ENCODE data around the gene CBARP.
"Not testable (repeated sequence)": the region's sequence is repeated elsewhere in the genome, so short reads cannot be mapped to it uniquely, and the experiment has no call there.

CBARP gene

GRCh38 chr19:1224047-1224825 is 13.6 kb downstream of the CBARP start:
- no peak for DNase-seq

DNA sequence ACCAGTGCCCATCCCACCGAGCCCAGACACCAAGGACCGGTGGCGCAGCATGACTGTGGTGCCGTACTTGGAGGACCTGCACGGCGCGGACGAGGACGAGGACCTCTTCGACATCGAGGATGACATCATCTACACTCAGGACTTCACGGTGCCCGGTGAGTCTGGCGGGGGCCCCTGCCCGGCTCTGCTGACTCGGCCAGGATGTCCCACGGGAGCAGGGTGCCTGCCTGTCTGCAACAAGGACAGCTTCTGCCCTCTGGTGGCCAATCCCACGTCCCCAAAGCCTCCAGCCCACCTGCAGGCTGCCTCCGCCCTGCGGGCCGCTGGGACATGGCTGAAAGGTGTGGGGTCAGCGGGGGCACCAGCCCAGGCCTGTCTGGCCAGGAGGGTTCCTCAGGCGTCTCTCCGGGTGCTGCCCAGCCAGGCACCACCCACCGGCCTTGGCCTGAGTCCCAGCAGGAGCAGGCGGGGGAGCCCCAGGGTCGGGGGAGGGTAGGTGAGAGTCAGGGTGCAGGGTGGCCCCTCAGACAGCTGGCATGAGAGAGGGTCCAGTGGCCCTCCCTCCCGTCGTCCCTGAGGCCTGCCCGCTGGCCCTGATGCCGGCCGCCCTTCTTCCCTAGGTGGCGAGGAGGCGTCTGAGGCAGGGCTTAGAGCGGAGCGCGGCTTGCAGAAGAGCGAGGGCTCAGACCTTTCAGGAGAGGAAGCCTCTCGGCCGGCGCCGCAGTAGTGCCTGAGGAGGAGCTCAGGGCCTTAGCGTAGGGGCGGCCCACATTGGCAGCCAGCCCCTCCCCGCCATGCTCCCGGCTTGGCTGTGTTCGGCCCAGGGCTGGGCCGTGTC is 14.6 kb downstream of the CBARP start:
- no peak for DNase-seq

DNA sequence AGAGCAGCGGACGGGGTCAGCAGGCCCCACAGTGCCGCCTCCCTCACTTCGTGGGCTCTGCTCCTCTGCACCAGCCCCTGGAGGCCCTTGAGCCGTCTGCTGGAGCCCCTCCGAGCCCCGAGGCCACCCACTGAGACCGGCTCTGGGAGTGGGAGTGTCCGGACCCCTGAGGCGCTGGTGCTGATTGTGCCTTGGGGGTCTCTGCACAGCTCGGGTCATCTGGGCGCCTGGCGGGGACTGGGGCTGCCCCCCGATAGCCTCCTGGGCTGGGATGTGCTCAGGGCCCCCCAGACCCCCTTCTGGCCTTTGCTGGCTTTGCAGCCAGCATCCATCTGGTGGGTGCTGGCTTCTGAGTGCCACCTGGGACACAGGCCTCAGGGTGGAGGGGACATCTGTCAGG is 15.4 kb downstream of the CBARP start:
- no peak for DNase-seq

DNA sequence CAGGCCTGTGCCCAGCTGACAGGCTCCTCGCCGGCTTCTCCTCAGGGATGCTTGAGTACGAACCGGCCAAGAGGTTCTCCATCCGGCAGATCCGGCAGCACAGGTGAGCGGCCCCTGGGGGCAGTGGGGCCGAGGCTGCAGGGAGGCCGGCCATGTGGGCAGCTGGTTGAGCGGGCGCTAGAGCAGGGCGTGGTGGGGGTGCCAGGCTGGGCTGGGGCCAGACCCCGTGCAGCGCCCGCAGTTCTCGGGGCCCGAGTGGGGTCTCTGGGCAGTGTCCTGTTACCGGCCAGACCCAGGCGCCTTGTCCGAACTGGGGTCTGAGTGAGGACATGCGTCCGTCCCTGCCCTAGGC is 15.9 kb downstream of the CBARP start:
- no peak for DNase-seq

GRCh38 chr19:1220976-1221903 is 16.6 kb downstream of the CBARP start:
- peak; percentile 79 for DNase-seq

- DNase-seq, result no peak
Observed at GRCh38 chr19:1220477-1220930, 17.3 kb downstream of the CBARP start.

GRCh38 chr19:1219786-1220476 is 17.9 kb downstream of the CBARP start:
- no peak for DNase-seq

GRCh38 chr19:1218751-1219567 is 18.8 kb downstream of the CBARP start:
- DNase-seq, result no peak

DNA sequence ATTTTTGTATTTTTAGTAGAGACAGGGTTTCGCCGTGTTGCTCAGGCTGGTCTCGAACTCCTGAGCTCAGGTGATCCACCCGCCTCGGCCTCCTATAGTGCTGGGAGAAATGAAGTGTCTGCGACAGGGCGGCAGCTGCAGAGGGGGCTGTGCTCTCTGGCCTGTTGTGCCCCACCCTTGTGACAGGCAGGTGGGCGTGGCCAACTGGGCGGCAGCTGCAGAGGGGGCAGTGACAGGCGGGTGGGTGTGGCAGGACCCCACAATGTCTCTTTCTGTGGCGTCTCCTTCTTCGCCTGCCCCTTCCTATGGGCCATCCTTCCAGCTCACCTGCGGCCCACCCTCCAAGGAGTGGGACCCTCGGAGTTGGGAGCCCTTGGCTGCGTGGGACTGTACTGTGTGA is 20.4 kb downstream of the CBARP start:
- peak; percentile 80 for DNase-seq

DNA sequence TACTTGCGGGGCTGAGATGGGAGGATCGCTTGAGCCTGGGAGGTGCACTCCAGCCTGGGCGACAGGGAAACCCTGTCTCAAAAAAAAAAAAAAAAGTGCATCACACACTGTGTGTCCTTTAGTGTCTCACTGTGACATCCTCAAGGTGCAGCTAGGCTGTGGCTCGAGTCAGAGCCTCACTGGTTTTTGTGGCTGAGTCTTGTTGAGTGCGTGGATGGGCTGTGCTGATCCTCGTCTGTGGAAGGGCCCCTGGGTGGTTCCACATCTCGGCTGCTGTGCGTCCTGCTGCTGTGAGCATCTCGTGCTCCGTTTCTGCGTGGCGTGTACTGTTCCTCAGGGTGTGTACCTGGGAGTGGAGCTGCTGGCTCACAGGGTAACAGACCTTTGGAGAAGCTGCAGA is 21.0 kb downstream of the CBARP start:
- no peak for DNase-seq

DNA sequence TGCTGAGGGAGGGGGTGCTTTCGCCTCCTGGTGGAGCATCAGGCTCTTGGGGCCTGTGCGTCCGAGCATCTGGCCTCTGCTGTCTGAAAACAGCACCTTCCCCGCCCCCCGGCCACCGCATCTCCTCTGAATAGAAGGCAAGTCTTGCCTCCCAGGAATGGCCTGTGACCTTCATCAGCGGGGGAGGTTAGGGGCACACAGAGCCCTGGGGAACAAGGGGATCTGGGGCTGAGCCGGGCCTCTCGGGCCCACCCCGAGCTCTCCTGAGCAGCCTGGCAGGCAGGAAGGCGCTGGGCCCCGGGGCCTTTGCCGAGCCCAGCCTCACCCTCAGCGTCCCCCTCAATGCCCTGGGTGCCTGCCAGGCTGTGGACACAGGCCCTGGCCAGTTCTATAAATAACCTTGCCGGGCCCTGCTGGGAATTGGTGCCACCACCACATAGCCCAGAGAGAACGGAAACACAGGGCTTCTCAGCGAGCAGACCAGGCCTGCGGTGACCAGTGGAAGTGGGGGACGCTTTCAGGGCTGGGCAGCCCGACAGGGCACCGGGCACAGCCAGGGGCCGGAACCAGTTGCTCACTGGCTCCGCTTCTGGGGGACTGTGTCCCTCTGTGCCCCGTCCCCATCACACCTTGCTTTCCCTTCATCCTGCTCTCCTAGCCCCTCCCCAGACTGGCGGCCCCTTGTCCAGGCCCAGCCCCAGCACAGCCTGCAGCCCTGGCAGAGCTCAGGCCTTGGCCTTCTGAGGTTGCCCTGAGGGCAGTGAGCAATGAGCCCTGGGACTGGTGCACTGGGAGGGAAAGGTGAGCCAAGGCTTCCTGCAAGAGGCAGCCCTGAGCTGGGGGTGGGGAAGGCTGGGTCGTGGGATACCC is 22.7 kb downstream of the CBARP start:
- peak; percentile 81 for DNase-seq

DNA sequence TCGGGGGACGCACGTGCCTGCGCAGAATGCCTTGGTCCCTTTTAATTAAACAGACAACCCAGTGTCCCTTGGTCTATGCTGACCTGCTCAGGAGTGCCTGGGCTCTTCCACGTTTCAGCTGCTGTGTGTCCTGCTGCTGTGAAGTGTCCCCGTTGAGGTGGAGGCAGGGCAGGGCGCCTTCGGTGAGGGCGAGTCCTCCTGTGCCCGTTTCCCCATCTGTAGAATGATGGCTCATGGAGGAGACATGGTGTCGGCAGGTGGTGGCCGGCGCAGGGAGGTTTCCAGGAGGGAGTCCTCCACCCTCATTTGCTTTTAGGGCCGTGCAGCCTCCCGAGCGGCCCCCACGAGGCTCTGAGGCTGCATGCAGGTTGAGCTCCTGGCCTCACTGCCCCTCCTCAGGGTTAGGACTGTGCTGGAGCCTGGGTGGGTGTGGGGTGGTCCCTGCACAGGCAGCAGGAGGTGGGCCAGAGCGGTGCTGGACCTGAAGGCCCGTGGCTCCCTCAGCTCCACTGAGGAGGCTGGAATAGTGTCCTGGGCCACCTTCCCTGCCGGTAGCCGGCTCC is 23.4 kb downstream of the CBARP start:
- DNase-seq, result no peak

DNA sequence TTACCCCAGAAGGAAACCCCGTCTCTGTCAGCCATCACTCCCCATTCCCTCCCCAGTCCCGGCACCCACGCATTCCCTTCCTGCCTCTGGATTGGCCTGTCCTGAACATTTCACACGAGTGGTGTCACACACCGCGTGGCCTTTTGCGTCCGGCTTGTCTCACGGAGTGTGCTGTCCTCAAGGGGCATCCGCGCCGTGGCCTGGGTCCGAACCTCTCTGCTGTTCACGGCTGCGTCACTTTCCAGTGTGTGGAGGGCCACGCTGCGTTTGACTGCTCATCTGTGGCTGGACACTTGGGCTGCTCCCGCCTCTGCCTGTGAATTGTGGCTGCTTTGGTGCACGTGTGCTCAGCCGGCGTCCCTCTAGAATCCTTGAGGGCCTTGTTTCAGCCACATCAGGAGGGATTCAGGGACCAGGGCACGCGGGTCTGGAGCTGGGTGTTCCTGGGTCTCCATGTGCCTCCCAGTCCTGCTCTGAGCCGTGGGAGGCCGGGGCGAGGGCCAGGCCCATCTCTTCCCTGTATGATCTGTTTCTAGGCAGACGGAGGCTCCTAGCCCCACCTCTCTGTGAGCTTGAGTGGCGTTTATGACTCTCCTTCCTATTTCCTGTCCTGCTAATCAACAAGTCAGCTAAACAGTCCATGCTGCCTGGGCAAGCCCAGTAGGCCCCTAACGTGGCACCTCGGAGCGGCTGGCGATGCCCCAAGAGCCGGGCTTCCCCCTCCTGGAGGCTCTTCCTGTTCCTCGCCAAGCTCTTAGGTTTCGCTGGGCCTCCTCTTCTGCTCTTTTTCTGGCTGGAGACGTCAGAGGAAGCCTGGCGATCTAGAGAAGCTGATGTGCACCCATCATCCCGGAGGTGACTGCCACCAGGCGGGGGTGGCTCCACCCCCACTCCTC is 24.2 kb downstream of the CBARP start:
- DNase-seq, result peak; percentile 80

- peak; percentile 50 for DNase-seq
Observed at GRCh38 chr19:1211494-1212234, 26.1 kb downstream of the CBARP start.

DNA sequence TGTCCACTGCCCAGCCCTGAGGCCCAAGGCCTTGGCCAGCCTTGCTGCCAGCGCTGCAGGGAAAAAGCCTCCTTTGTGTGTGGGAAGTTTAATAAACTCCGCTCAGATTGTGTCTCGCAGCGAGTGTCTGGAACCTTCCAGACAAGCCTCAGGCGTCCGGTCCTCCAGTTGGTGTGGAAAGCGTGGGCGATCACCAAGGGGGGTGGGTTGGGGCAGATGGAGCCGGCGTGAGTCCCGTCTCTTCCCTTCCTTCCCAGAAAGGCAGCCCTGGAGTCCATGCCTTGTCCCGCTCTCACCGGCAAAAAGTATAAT is 27.6 kb downstream of the CBARP start:
- no peak for DNase-seq

DNA sequence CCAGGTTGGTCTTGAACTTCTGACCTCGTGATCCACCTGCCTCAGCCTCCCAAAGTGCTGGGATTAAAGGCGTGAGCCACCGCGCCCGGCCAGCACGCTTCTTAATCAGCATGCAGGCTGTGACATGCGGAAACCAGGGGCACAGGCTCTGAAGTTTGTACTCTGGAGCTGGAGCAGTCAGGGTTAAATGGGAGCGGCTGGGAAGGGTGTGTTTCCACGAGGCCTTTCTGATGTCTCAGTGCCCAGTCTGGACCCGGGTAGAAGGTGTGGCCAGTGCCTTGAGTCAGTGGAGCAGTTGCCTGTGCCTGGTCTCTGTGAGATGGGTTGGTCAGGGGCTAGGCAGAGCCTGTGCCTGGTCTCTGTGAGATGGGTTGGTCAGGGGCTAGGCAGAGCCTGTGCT is 29.0 kb downstream of the CBARP start:
- not testable (repeated sequence) for DNase-seq

- no peak for DNase-seq
Observed at GRCh38 chr19:1206864-1207450, 30.8 kb downstream of the CBARP start.

All from femur (tissue), 1 donor.